CD14-positive monocyte (primary cell): Measurements from ENCODE around the gene CUX1. TPM values are rescaled to one million over a fixed set of nuclear protein-coding genes. Genes with fewer than 3 reads are reported as not detected.

Experiments
- DNase-seq, 3 donors: peaks; one replicate each; pipeline ENCODE4 v3.0.0-alpha.2; 2011 to 2022
- H2AFZ ChIP-seq: 2 replicates; pipeline ENCODE4 v1.6.0; 2012; ENCODE audit warnings: mild to moderate bottlenecking, low read depth, low read length, inconsistent platforms; ENCODE audit not compliant: insufficient read depth, poor library complexity, severe bottlenecking
- H3K27ac ChIP-seq, 2 donors: 1 replicate in 1 of 2; 2 replicates in 1 of 2; pipeline ENCODE4 v1.5.1; 2012 to 2013; ENCODE audit warnings: low read length in 2 of 2, control low read depth in 1 of 2, inconsistent platforms in 1 of 2, low read depth in 1 of 2, mild to moderate bottlenecking in 1 of 2
- H3K27me3 ChIP-seq, 2 donors: one replicate each; pipeline versions ENCODE4 v1.6.0 to v1.6.1; 2011 to 2013; ENCODE audit warnings: low read length in 2 of 2; ENCODE audit not compliant: control insufficient read depth in 2 of 2, insufficient read depth in 2 of 2
- H3K36me3 ChIP-seq, 2 donors: replicated peaks in 1 of 2; 1 replicate in 1 of 2; 2 replicates in 1 of 2; pipeline versions ENCODE4 v1.5.1 to v1.6.1; 2012 to 2013; ENCODE audit warnings: low read length in 2 of 2, control low read depth in 1 of 2, inconsistent platforms in 1 of 2, mild to moderate bottlenecking in 1 of 2; ENCODE audit not compliant: insufficient read depth in 2 of 2, control insufficient read depth in 1 of 2
- H3K4me1 ChIP-seq, 2 donors: 1 replicate in 1 of 2; 2 replicates in 1 of 2; pipeline versions ENCODE4 v1.5.1 to v1.6.1; 2012 to 2013; ENCODE audit warnings: low read length in 2 of 2, control low read depth in 1 of 2, inconsistent platforms in 1 of 2, mild to moderate bottlenecking in 1 of 2, moderate library complexity in 1 of 2; ENCODE audit not compliant: insufficient read depth in 2 of 2, control insufficient read depth in 1 of 2
- H3K4me2 ChIP-seq: replicated peaks from 2 replicates; pipeline ENCODE3; 2012; ENCODE audit warnings: low read length, moderate library complexity, mild to moderate bottlenecking; ENCODE audit not compliant: poor library complexity, severe bottlenecking; ENCODE audit errors: extremely low read depth
- H3K4me3 ChIP-seq, 3 experiments: fragments of 200-600 bp in 1 of 3; sonication (generic) in 1 of 3; replicated peaks in 1 of 3; 1 replicate in 2 of 3; 2 replicates in 1 of 3; pipeline ENCODE4 v1.5.1; 2011 to 2013; ENCODE audit warnings: low read length in 3 of 3, mild to moderate bottlenecking in 3 of 3, control low read depth in 2 of 3, low read depth in 2 of 3, inconsistent platforms in 1 of 3, moderate library complexity in 1 of 3
- H3K79me2 ChIP-seq: 2 replicates; pipeline ENCODE4 v1.6.0; 2012; ENCODE audit warnings: mild to moderate bottlenecking, control low read depth, inconsistent platforms, low read length, moderate library complexity; ENCODE audit not compliant: insufficient read depth
- H3K9ac ChIP-seq: 2 replicates; pipeline ENCODE4 v1.6.0; 2017; ENCODE audit warnings: low read length, mild to moderate bottlenecking; ENCODE audit not compliant: insufficient read depth, poor library complexity, severe bottlenecking
- H3K9me3 ChIP-seq, 2 donors: replicated peaks in 1 of 2; 1 replicate in 1 of 2; 2 replicates in 1 of 2; pipeline versions ENCODE4 v1.5.1 to v1.6.1; 2012 to 2013; ENCODE audit warnings: low read length in 2 of 2, control low read depth in 1 of 2; ENCODE audit not compliant: control insufficient read depth in 1 of 2, insufficient read depth in 1 of 2
- H4K20me1 ChIP-seq: 2 replicates; pipeline ENCODE4 v1.6.0; 2012; ENCODE audit warnings: mild to moderate bottlenecking, low read length, control low read depth, moderate library complexity; ENCODE audit not compliant: insufficient read depth
- H3K27ac Mint-ChIP-seq, 7 donors: one replicate each; pipeline ENCODE4 v1.8.0; 2020; ENCODE audit warnings: mild to moderate bottlenecking in 7 of 7, mixed read lengths in 7 of 7, moderate library complexity in 6 of 7, inconsistent platforms in 2 of 7
- H3K27me3 Mint-ChIP-seq, 3 donors: one replicate each; pipeline ENCODE4 v1.8.0; 2021 to 2022; ENCODE audit warnings: low read depth in 3 of 3, mild to moderate bottlenecking in 3 of 3, mixed read lengths in 3 of 3, moderate library complexity in 3 of 3, inconsistent platforms in 1 of 3
- H3K36me3 Mint-ChIP-seq, 2 donors: one replicate each; pipeline ENCODE4 v1.8.0; 2020; ENCODE audit warnings: mixed read lengths in 2 of 2, inconsistent platforms in 1 of 2, mild to moderate bottlenecking in 1 of 2
- H3K4me1 Mint-ChIP-seq: one replicate; pipeline ENCODE4 v1.8.0; 2020; ENCODE audit warnings: mild to moderate bottlenecking, mixed read lengths
- H3K4me3 Mint-ChIP-seq, 2 donors: one replicate each; pipeline ENCODE4 v1.8.0; 2020; ENCODE audit warnings: mild to moderate bottlenecking in 2 of 2, mixed read lengths in 2 of 2, moderate library complexity in 1 of 2
- H3K9me3 Mint-ChIP-seq, 7 donors: one replicate each; pipeline ENCODE4 v1.8.0; 2020 to 2022; ENCODE audit warnings: mixed read lengths in 7 of 7, mild to moderate bottlenecking in 6 of 7, moderate library complexity in 6 of 7, inconsistent platforms in 2 of 7
- CTCF ChIP-seq: fragments of 200-600 bp; IDR thresholded peaks from one replicate; pipeline ENCODE4 v1.8.0; 2022; ENCODE audit warnings: antibody characterized with exemption, mild to moderate bottlenecking
- WGBS: methylation state at CpG from one replicate; pipeline ENCODE4 v1.1.5; 2013; ENCODE audit warnings: missing lambda C conversion rate; ENCODE audit not compliant: insufficient coverage; 5-methylcytosine and 5-hydroxymethylcytosine counted together
- intact Hi-C, 2 donors: fragments of 100-400 bp; cut with micrococcal nuclease; formaldehyde crosslinking; loops; one replicate each; pipeline versions ENCODE4 v1.15.0 to v1.15.1; 2023
- polyA plus RNA-seq, 3 donors: library from polyadenylated mRNA; depleted of rRNA in 1 of 3; unstranded in 2 of 3; stranded (reverse) in 1 of 3; fragments of 300-500 nt in 2 of 3; fragments of >200 nt in 1 of 3; fragmentation: Illumina TruSeq in 2 of 3; gene quantifications; 1 replicate in 2 of 3; 2 replicates in 1 of 3; pipeline ENCODE4 v1.2.3, GENCODE V29; 2012 to 2021

Gene CUX1
- polyA plus RNA-seq, 3 donors: 17.6 to 38.0 (median 28.0) TPM

GRCh38 chr7:101988513-101988912 is 171.1 kb downstream of the CUX1 start:
- Histone ChIP-seq H3K36me3 (peaks cover 2 to 32% of the 10 kb centered on the region in 2 donors), H3K9me3 (no peaks in the 10 kb centered on the region), H3K4me2 (no peak overlapping the region), H3K27ac (peak overlapping the region in 1 of 2 donors; percentile 26), H4K20me1 (peaks cover 96% of the 10 kb centered on the region), H3K4me3 (no peak overlapping the region), H3K4me1 (peaks cover 12 to 22% of the 10 kb centered on the region in 2 donors), H3K27me3 (no peaks in the 10 kb centered on the region), H3K79me2 (peaks cover 85% of the 10 kb centered on the region), H2AFZ (no peak overlapping the region), H3K9ac (no peak overlapping the region)
- Mint-ChIP-seq H3K4me1 (peaks cover 21% of the 10 kb centered on the region), H3K9me3 (peaks cover 0 to 1% (median 0%) of the 10 kb centered on the region in 7 donors), H3K27me3 (peaks cover 0 to 2% (median 0%) of the 10 kb centered on the region in 3 donors), H3K27ac (peak overlapping the region in 3 of 7 donors; percentile 18 to 82 (median 43)), H3K36me3 (peaks cover 12 to 26% of the 10 kb centered on the region in 2 donors), H3K4me3 (no peak overlapping the region)
- no peak for TF ChIP-seq CTCF
- WGBS: 87% methylated on average over 7 of the region's 9 CpGs
- intact Hi-C loops: no loop called here
- no peak for DNase-seq

- H3K4me2 ChIP-seq: no peak overlapping the region
- H4K20me1 ChIP-seq: peaks cover 98% of the 10 kb centered on the region
- H3K9ac ChIP-seq: no peak overlapping the region
These were observed 171.7 kb downstream of the CUX1 start for GRCh38 chr7:101989101-101989500.

More at GRCh38 chr7:101989101-101989500, 171.7 kb downstream of the CUX1 start:
- DNase-seq: no peak
- Histone ChIP-seq H3K4me3 (no peak overlapping the region), H3K36me3 (peaks cover 2 to 32% of the 10 kb centered on the region in 2 donors), H3K79me2 (peaks cover 88% of the 10 kb centered on the region), H3K9me3 (no peaks in the 10 kb centered on the region), H3K27ac (no peak overlapping the region), H3K27me3 (no peaks in the 10 kb centered on the region), H2AFZ (no peak overlapping the region), H3K4me1 (peaks cover 12 to 22% of the 10 kb centered on the region in 2 donors)
- H3K27me3 Mint-ChIP-seq: peaks cover 0 to 2% (median 0%) of the 10 kb centered on the region in 3 donors
- peaks cover 11 to 24% of the 10 kb centered on the region in 2 donors for H3K36me3 Mint-ChIP-seq
- 96% methylated on average over 19 of the region's 20 CpGs for WGBS
- no peak overlapping the region for H3K4me3 Mint-ChIP-seq
- H3K4me1 Mint-ChIP-seq: peaks cover 21% of the 10 kb centered on the region
- no peak for TF ChIP-seq CTCF
- intact Hi-C loops: no loop called here
- peaks cover 0 to 4% (median 0%) of the 10 kb centered on the region in 7 donors for H3K9me3 Mint-ChIP-seq
- H3K27ac Mint-ChIP-seq: peak overlapping the region in 3 of 7 donors; percentile 18 to 75 (median 42)
